GM08714 (cell line): ENCODE results near the gene DNAJB4.
"Not testable (repeated sequence)": the region's sequence is repeated elsewhere in the genome, so short reads cannot be mapped to it uniquely, and the experiment has no call there.

ENCODE experiments used
- H3K4me3 ChIP-seq: fragments of 200-500 bp; sonication (Bioruptor generic); 2 replicates; pipeline ENCODE4 v1.5.1; 2014; ENCODE audit warnings: mild to moderate bottlenecking, low read length, inconsistent platforms
- ZNF274 ChIP-seq: IDR thresholded peaks from 2 replicates; pipeline ENCODE4 v1.6.1; 2012; ENCODE audit warnings: mild to moderate bottlenecking, low read depth, low read length

Gene DNAJB4

DNA sequence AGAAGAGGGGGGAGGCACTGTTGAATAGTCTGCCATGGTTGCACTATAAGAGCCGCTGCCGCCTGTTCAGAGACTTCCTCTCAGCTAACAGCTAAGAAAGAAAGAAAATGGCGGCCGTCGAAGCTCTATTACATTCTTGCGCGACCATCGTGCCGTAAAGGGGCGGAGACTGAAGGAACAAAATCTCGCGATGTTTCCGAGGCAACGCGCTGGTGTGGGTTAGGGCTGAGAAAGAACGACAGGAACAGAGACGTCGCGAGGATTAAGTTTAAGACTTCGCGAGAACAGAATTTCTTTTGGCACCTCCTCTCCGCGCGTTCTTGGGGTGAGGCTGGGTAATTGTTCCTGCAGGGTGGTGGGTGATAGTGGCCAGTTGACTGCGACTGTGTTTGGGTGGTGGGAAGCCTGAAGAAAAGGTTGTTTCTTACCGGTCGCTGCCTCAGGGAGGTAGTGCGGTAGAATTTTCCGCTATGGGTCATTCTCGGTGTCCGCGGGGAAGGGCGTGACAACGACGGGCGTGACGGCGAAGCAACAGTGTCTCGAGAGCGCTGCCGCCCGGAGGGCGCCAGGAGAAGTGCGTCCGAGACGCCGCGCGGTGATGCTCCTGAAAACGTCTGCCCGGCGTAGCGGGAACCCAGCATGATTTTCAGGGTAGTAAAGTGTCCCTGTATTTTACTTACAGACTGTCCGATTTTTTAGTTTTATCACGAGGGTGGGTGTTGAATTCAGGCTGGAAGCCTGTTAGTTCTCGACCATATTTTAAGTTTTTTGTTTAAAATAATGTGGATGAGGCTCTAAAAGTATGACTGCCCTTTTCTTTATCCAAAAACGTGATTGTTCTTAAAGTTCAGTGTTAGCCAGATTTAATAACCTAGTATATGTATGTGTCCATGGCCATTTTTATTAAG lies 25.5 kb upstream of the DNAJB4 start, which contains the start of gene FUBP1:
TSS of gene FUBP1 (minus strand) at position 104 of the 908 bp plus-strand sequence. CDS start at position 36, 68 bp downstream.
- peak within 1 kb of the TSS; percentile 97 for H3K4me3 ChIP-seq
- no peak for TF ChIP-seq ZNF274

- not testable (repeated sequence) for H3K4me3 ChIP-seq
Observed at GRCh38 chr1:77983352-77983996, 21.3 kb upstream of the DNAJB4 start.

DNA sequence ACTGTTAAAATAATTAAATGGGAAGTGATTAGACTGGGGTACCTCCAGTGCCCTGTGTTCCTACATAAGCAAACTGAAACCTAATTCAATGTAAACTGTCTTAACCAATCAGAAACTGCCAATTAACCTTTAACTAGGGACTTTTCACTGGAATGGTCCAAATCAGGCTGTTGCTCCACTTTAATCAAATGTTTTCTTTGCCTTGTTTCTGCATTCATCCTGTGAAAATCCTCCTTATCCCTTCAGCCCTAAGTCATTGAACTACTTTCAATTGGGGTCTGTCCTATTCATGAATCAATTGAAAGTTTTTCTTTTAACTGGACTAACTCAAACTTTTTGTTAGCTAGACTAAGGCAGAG lies 20.8 kb upstream of the DNAJB4 start:
- no peak for TF ChIP-seq ZNF274
- no peak overlapping the region for H3K4me3 ChIP-seq

DNA sequence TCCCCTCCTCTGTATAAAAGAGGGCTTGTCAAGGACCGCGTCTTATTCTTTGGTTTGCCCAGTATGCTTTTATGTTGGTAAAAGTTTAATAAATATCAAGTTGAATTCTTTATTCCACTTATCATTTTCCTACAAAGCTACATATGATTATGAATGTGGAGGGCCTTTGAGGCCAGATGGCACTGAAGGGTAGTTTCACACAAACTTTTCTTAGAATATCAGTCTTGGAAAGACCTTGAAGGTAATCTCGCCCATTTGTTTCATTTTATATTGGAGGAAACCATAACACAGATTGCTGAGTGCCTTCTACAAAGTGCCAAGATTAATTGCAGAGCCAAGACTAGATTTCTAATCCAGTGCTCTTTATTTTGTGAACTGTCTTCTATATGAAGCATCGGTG lies 20.1 kb upstream of the DNAJB4 start:
- no peak overlapping the region for H3K4me3 ChIP-seq
- no peak for TF ChIP-seq ZNF274

GRCh38 chr1:77986810-77987209 lies 17.9 kb upstream of the DNAJB4 start:
- no peak for TF ChIP-seq ZNF274
- H3K4me3 ChIP-seq, result no peak overlapping the region

DNA sequence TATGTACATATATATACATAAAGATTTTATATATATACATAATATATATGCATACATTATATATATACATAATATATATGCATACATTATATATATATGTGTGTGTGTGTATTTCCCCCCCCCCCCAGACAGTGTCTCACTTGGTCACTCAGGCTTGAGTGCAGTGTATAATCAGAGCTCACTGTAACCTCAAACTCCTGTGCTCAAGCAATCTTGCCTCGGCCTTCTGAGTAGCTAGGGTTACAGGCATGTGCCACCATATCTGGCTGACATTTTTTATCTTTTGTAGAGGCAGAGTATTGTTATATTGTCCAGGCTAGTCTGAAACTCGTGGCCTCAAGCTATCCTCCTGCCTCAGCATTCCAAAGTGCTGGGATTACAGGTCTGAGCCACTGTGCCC lies 16.8 kb upstream of the DNAJB4 start:
- TF ChIP-seq ZNF274, result no peak
- H3K4me3 ChIP-seq, result no peak overlapping the region

GRCh38 chr1:77989744-77990143 lies 15.0 kb upstream of the DNAJB4 start:
- TF ChIP-seq ZNF274, result no peak
- H3K4me3 ChIP-seq, result no peak overlapping the region

GRCh38 chr1:77990629-77991204 lies 14.0 kb upstream of the DNAJB4 start:
- H3K4me3 ChIP-seq, result no peak overlapping the region
- no peak for TF ChIP-seq ZNF274

DNA sequence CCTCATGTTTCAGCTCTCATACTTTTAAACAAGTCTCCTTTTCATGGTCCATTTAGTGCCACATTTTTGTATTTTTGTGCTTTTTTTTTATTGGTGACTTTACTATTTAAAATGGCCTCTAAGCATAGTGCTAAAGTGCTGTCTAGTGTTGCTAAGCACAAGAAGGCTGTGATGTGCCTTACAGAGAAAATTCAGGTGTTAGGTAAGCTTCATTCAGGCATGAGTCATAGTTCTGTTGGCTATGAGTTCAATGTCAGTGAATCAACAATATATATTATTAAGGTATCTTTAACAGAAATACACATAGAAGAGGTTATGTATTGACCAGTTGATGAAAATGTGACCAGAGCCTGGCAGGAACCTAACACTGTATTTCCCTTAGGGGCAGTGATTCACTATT lies 13.1 kb upstream of the DNAJB4 start:
- TF ChIP-seq ZNF274, result no peak
- no peak overlapping the region for H3K4me3 ChIP-seq

DNA sequence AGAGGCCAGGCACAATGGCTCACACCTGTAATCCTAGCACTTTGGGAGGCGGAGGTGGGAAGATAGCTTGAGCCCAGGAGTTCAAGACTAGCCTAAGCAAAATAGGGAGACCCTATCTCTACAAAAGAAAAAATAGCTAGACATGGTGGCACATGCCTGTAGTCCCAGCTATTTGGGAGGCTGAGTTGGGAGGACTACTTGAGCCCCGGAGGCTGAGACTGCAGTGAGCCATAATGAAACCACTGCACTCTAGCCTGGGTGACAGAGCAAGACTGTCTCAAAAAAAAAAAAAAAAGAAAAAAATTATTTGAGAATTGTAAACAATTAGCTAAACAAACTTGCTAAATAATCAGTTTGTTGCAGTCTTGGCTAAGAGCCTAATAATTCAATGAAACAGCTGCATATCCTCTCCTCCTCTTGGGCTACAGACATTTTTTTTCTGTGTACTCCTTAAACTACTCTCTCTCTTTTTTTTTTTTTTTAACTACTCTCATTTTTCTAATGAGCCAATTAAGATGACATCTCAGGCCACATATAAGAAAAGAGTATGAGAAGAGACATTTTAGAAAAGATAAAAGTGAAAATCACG lies 10.5 kb upstream of the DNAJB4 start:
- no peak for TF ChIP-seq ZNF274
- no peak overlapping the region for H3K4me3 ChIP-seq

- H3K4me3 ChIP-seq, result no peak overlapping the region
- TF ChIP-seq ZNF274, result no peak
Observed at GRCh38 chr1:77996734-77997133, 8.0 kb upstream of the DNAJB4 start.

GRCh38 chr1:78000536-78000935 lies 4.2 kb upstream of the DNAJB4 start:
- H3K4me3 ChIP-seq, result not testable (repeated sequence)

DNA sequence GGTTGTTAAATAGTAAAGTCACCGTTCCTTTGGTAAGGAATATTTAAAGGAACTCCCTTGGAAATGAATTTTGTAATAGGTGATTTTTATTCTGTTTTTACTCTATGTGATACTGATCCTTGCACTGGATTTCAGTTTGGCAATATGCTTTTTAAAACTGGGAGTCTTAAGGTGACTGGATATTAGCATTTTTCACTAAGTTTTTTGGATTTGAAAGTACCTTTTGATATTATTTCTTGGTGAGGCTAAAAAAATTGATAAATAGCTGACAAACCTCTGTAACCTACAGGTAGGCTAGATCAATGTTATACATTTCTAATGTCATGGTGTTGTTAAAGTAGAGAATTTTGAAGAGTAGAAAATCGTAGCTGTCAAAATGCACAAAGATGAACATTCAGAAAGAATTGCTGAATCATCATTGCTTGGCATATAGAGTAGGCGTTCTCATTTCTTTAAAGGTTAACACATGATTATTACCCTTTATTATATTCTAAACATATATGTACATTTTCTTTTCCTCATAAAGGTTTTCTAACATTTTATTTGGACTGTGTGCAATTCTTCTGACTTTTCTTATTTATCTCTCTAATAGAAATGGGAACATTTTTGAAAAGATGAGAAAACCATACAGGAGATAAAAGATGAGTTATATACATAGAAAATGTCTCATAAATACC lies 1.5 kb upstream of the DNAJB4 start:
- no peak for TF ChIP-seq ZNF274
- H3K4me3 ChIP-seq, result no peak overlapping the region
